Glutamatergic neuron (in vitro differentiated cells): ENCODE measurements around the gene REXO1. TPM values are rescaled to one million over a fixed set of nuclear protein-coding genes. Genes with fewer than 3 reads are reported as not detected.
"Not testable (repeated sequence)": the region's sequence is repeated elsewhere in the genome, so short reads cannot be mapped to it uniquely, and the experiment has no call there.

Source experiments
- DNase-seq: peaks from one replicate; pipeline ENCODE4 v3.0.0; 2022
- H3K27ac Mint-ChIP-seq: one replicate; pipeline ENCODE4 v1.8.0; 2020; ENCODE audit warnings: mild to moderate bottlenecking, mixed read lengths, inconsistent platforms; ENCODE audit not compliant: unreplicated experiment
- H3K27me3 Mint-ChIP-seq: one replicate; pipeline ENCODE4 v1.8.0; 2020; ENCODE audit warnings: mild to moderate bottlenecking, moderate library complexity, mixed read lengths, inconsistent platforms; ENCODE audit not compliant: unreplicated experiment
- H3K36me3 Mint-ChIP-seq: one replicate; pipeline ENCODE4 v1.8.0; 2020; ENCODE audit warnings: mild to moderate bottlenecking, mixed read lengths, inconsistent platforms; ENCODE audit not compliant: unreplicated experiment
- H3K4me1 Mint-ChIP-seq: one replicate; pipeline ENCODE4 v1.8.0; 2020; ENCODE audit warnings: mild to moderate bottlenecking, low read depth, mixed read lengths, inconsistent platforms; ENCODE audit not compliant: unreplicated experiment
- H3K4me3 Mint-ChIP-seq: one replicate; pipeline ENCODE4 v1.8.0; 2020; ENCODE audit warnings: mild to moderate bottlenecking, mixed read lengths, inconsistent platforms; ENCODE audit not compliant: unreplicated experiment
- H3K9me3 Mint-ChIP-seq: one replicate; pipeline ENCODE4 v1.8.0; 2020; ENCODE audit warnings: mild to moderate bottlenecking, moderate library complexity, mixed read lengths, inconsistent platforms; ENCODE audit not compliant: unreplicated experiment
- CTCF ChIP-seq: fragments of 200-600 bp; sonication (generic); IDR thresholded peaks from one replicate; pipeline ENCODE4 v1.5.0; 2021; ENCODE audit not compliant: partially characterized antibody, unreplicated experiment
- total RNA-seq: library from RNA; stranded (reverse); fragmentation: NEBNext Ultra II Directional; extraction: Animal tissue kit (Norgen Biotek cat#: 25700); gene quantifications from one replicate; pipeline ENCODE4 v1.2.1, GENCODE V29; 2021; ENCODE audit not compliant: unreplicated experiment

REXO1 gene
- total RNA-seq, 1 donor from 2014 or later = 65.7 TPM

DNA sequence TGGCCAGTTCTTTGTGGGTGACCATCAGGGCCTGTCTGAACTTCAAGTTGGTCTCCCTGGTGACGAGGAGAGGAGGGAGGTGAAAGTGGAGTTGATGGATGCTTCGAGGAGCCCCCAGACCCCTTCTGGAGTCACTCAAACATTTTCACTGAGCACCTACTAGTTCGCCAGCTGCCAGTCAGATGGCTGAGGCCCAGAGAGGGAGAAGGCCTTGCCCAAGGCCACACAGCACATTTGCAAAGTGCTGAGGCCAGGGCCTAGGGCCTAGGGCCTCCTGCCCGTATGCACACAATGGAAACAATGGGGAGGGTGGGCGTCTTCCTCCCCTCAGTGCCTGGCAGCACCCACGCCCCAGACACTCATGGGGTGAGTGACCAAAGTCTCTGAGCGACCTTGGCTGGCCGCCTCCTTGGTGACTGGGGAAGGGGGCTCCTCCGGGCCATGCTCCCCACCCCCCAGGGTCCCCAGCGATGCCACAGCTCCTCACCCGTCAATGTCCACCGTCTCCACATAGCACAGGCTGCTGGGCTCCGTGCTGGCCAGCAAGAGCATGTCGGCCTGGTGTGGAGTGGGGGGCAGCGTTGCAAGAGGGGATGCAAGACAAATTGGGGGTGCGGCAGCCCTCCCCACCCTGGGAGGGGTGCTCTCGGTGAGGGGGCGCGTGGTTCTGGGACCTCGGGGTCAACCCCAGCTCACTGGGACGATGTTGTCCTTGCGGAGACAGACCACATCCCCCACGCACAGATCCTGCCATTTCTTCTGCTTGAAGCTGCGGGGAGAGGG is 42.7 kb downstream of the REXO1 start:
- TF ChIP-seq CTCF = no peak
- DNase-seq = peak; percentile 15
- Mint-ChIP-seq H3K36me3 (no peaks in the 10 kb centered on the region), H3K9me3 (peaks cover 3% of the 10 kb centered on the region), H3K27ac (no peak overlapping the region), H3K4me1 (no peaks in the 10 kb centered on the region), H3K4me3 (no peak overlapping the region), H3K27me3 (peaks cover 4% of the 10 kb centered on the region)

- Mint-ChIP-seq H3K4me1 (no peaks in the 10 kb centered on the region), H3K36me3 (no peaks in the 10 kb centered on the region), H3K4me3 (no peak overlapping the region), H3K27me3 (peaks cover 9% of the 10 kb centered on the region), H3K9me3 (peaks cover 3% of the 10 kb centered on the region), H3K27ac (no peak overlapping the region)
- no peak for DNase-seq
- no peak for TF ChIP-seq CTCF
Observed at GRCh38 chr19:1804858-1805257, 43.4 kb downstream of the REXO1 start.

GRCh38 chr19:1799695-1800342 is 48.5 kb downstream of the REXO1 start:
- Mint-ChIP-seq H3K4me1 (peaks cover 3% of the 10 kb centered on the region), H3K27ac (no peak overlapping the region), H3K9me3 (no peaks in the 10 kb centered on the region), H3K27me3 (peaks cover 11% of the 10 kb centered on the region), H3K4me3 (no peak overlapping the region), H3K36me3 (no peaks in the 10 kb centered on the region)
- no peak for DNase-seq
- no peak for TF ChIP-seq CTCF

DNA sequence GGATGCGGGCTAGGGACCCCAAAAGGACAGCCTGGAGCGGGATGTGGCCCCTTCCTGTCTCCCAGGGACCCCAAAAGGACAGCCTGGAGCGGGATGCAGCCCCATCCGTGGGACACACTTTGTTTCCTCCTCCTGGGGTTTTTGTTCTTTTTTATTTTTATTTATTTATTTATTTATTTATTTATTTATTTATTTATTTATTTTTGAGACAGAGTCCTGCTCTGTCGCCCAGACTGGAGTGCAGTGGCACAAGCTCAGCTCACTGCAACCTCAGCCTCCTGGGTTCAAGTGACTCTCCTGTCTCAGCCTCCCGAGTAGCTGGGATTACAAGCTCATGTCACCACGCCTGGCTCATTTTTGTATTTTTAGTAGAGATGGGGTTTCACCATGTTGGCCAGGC is 51.0 kb downstream of the REXO1 start:
- not testable (repeated sequence) for H3K9me3 Mint-ChIP-seq, H3K4me3 Mint-ChIP-seq, H3K27ac Mint-ChIP-seq, DNase-seq, H3K4me1 Mint-ChIP-seq, H3K36me3 Mint-ChIP-seq
- H3K27me3 Mint-ChIP-seq = peaks cover 13% of the 10 kb centered on the region

GRCh38 chr19:1796395-1797142 is 51.7 kb downstream of the REXO1 start:
- Mint-ChIP-seq H3K4me3 (no peak overlapping the region), H3K4me1 (peaks cover 3% of the 10 kb centered on the region), H3K9me3 (no peaks in the 10 kb centered on the region), H3K27me3 (peaks cover 13% of the 10 kb centered on the region), H3K27ac (no peak overlapping the region), H3K36me3 (no peaks in the 10 kb centered on the region)
- DNase-seq = peak; percentile 33
- TF ChIP-seq CTCF = no peak
